G401.6 (cell line): Measurements from ENCODE around the gene NLRP6.
"Not testable (repeated sequence)": the region's sequence is repeated elsewhere in the genome, so short reads cannot be mapped to it uniquely, and the experiment has no call there.

Source experiments
- FAIRE-seq: peaks from 2 replicates; lab custom pipeline; 2012; peaks lifted over from hg19 to GRCh38; lab: Jason Lieb, UNC

Gene NLRP6

DNA sequence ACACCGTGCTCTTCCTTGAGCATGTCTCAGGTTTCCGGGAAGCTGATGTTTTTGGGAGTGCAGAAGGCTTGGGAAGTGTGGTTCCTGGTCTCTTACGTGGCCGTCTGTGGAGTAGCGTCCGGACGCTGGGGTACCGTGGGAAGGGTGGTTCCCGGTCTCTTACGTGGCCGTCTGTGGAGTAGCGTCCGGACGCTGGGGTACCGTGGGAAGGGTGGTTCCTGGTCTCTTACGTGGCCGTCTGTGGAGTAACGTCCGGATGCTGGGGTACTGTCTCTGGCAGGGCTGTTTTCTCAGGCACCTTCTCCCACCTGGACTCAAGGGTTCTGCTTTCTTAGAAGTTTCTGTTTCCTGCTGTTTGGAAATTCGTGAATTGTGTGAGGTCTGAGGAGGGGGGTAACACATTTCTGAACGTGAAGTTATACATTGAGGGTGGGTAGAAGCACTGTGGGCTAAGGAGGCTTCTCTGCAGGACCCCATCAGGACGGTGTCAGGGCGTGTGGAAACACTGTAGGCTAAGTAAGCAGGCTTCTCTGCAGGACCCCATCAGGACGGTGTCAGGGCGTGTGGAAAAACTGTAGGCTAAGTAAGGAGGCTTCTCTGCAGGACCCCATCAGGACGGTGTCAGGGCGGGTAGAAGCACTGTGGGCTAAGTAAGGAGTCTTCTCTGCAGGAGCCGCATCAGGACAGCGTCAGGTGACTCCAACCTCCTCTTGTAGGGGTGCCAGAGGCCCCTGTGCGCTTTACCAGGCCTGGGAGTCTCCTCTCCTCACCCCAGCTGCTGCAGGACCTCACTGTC, 47.8 kb downstream of the NLRP6 start:
- no peak for FAIRE-seq

DNA sequence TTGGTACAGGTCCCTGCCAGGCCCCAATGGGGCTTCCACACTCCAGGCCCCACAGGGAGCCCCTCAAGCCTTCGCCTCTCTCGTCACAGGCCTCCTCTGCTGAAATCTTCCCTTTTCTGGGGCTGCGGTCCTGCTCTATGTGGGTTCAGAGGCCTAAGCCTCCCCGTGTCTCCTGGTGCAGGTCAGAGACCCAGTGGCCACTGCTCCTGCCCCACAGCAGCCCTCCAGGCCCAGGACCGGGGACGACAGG, 48.3 kb downstream of the NLRP6 start:
- FAIRE-seq: no peak

DNA sequence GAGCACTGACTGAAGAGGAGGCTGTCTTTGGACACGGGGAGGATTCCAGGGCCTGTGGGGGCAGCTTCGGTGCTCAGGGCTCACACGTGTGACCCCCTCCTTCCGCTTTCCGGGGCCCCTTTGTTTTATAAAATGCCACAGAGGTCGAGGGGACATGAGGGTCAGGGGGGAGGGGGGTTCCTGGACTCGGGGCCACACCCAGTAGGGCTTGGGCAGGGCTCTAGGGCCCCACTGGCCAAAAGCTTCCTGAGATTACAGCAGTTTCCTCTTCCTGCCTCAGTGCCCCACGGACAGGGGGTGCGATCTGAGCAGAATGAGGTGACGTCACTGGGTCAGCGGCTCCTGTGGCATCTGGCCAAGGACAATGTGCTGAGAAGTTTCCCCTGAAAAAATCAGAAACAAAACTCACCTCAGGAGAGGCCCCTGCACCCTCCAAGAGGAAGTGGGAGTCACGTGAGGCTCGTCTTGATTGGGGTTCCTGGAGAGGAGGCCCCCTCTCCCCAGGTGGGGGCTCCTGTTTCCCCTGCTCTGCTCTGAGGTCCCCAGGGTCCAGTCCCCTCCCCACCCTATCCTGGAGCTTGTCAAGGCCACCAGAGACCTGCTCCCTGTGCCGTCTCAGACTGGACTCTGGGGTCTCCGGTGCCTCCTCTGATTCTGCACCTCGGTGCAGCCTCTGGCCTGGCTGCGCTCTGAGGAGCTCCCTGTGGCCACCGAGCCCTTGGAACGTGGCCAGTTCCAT, 48.8 kb downstream of the NLRP6 start:
- FAIRE-seq: no peak

DNA sequence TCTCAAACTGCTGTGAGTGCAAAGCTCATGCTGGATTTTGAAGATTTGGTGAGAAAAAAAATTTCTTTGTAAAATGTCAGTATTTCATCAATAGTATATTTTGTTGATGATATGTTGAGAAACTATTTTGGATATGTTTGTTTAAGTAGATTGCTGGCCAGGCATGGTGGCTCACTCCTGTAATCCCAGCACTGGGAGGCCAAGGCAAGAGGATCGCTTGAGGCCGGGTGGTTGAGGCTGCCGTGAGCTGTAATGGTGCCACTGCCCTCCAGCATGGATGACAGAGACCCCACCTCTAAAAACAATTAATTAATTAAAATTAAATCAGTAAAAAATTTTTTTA, 49.3 kb downstream of the NLRP6 start:
- FAIRE-seq: no peak

DNA sequence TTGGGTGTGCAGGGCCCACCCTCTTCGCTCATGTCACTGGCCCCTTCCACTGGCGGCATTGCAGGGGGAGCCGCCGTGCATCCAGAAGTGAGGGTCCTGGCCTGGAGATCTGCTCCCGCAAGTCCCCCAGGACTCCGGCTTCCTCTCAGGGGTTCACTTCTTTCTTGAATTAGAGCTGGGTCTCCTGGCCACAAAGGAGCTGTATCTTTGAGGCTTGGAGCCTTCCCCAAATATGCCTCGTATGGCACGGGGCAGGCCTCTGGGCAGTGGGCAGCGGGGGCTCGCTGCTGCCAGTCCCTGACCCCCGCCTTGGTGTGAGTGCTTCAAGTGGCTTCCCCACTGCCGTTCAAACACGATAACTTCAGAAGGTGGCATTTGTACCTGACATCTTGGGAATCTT, 49.8 kb downstream of the NLRP6 start:
- no peak for FAIRE-seq

DNA sequence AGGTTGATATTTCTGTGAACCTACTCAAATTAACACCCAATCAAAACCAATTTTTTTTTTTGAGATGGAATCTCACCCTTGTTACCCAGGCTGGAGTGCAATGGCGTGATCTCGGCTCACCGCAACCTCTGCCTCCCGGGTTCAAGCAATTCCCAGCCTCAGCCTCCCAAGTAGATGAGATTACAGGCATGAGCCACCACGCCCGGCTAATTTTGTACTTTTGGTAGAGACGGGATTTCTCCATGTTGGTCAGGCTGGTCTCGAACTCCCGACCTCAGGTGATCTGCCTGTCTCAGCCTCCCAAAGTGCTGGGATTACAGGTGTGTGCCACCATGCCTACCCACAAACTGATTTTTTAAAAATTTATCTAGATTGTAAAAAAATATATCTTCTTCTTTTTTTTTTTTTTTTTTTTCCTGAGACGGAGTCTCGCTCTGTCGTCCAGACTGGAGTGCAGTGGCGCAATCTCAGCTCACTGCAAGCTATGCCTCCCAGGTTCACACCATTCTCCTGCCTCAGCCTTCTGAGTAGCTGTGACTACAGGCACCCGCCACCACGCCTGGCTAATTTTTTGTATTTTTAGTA, 50.4 kb downstream of the NLRP6 start:
- FAIRE-seq: not testable (repeated sequence)

DNA sequence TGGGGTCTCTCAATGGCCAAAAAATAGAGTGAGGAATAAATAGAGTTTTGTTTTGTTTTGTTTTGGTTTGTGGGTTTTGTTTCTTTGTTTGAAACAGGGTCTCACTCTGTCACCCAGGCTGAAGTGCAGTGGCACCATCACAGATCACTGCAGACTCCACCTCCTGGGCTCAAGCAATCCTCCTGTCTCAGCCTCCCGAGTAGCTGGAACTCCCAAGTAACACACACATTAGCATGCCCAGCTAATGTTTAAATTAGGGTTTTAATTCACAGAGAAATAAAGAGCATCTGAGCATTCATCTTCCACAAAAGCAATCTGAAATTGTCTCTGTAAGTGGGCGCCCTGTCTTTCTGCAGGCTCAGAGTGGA, 51.7 kb downstream of the NLRP6 start:
- no peak for FAIRE-seq

DNA sequence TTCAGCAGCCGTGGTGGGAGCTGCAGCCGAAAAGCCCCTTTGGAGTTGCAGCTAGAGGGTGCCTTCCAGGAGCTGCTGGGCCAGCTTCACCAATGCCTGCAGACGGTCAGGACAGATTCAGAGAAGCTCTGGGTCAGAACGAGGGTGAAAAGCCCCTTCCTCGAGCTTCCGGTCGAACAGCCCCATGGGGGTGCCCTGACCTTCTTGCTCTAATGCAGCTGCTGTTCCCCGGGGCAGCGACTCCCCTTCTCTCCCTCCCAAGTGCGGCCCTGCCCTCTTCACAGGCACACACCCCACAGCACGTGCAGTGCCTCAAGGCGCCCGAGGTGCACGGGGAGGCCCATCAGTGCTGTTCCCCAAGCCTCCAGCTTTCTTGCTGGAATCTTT, 52.1 kb downstream of the NLRP6 start:
- FAIRE-seq: no peak

DNA sequence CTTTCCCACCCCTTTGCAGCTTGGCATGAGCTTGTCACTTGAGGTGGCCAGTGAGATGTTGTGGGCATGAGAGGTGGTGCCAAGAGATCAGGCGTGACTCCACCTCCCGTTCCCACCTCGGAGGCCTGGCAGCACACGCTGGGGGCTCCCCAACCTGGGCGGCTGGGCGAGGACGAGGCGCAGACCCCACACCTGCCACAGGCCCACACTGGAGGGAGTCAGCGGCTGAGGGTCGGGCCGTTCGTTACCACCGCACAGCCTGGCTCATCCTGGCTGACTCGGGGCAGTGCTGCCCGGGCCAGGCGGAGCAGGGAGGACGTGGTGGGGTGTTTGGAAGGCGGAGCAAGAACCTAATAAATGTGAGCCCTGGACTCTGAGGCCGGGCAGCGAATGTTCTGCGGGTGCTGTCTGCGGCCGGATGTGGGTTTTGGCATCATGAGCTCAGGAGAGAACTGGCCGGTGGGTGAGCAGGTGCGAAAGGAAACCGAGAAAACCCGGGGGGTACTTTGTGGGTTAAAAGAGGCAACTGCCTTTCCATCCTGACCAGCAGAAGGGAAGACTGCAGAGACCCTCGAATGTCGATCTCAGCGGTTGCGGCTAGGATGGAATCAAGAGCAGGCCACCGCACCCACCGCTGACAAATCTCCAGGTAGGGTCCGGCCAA, 52.6 kb downstream of the NLRP6 start:
- FAIRE-seq: no peak

DNA sequence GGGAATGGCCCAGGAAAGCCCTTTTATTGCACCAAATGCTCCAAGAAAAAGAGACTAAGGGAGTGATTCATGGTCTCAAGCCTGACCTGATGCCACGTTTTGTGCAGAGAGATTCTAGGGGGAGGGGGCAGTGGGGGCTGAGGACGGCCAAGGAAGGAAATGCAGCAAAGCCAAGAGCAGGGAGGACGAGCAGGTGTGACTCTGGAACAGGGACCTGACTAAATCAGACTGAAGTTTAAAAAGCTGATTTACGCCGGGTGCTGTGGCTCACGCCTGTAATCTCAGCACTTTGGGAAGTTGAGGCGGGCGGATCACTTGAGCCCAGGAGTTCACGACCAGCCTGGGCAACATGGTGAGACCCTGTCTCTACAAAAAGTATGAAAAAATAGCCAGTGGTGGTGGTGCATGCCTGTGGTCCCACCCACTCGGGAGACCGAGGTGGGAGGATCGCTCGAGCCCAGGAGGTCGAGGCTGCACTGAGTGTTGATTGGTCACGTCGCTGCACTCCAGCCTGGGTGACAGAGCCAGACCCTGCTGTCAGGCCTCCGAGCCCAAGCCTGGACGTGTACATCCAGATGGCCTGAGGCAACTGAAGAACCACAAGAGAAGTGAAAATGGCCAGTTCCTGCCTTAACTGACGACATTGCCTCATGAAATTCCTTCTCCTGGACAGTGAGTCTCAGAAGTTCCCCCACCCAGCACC, 53.3 kb downstream of the NLRP6 start:
- no peak for FAIRE-seq

DNA sequence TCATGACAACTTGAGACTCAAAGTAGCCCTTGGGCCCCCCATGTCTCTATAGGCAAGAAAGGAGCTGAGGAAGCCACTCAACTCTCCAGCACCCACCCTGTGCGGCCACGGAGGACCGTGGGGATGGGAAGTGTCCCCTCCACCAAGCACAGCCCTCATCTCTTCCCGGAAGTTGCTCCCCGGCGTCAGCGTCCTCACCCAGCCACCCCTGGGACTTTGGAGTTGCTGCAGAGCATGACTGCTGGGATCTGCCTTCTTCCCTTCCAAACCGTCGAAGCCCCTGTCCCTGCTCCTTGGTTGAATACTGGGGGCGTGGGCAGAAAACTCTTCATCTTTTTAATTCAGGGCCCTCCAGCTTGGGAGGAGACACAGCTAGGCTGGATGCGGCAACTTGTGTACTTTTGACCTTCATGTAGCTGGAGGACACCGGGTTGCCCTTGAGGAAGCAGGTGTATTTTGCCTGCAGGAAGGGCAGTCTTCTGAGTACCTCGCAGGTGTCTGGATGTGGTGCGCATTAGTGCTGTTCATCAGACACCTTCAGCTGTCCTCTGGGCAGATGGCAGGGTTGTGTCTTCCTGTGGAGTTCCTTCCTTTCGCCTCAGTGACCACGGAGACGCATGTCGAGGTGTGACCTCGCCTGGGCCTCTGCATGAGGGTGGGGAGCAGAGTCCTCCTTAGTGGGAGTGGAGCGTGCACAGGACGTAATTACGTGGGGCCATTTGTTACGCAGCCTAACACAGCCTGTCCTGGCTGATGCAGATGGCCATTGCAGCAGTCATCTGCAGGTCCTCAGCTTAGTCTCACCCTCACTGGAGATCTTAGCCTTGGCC, 54.7 kb downstream of the NLRP6 start:
- no peak for FAIRE-seq

DNA sequence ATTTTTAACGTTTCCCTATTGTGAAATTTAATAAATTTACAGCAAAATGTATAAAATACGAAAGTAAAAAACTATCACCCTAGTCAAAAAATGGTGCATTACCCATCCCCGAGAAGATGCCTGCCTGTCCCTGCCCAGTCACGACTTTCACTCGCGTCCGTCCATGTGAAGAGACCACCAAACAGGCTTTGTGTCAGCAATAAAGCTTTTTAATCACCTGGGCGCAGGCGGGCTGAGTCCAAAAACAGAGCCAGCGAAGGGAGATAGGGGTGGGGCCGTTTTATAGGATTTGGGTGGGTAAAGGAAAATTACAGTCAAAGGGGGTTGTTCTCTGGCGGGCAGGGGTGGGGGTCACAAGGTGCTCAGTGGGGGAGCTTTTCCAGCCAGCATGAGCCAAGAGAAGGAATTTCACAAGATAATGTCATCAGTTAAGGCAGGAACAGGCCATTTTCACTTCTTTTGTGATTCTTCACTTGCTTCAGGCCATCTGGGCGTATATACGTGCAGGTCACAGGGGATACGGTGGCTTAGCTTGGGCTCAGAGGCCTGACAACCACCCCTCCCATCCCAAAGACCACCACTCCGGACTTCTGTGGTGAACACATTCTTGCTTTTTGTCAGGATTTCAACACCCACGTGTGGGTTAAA, 55.5 kb downstream of the NLRP6 start:
- FAIRE-seq: not testable (repeated sequence)

DNA sequence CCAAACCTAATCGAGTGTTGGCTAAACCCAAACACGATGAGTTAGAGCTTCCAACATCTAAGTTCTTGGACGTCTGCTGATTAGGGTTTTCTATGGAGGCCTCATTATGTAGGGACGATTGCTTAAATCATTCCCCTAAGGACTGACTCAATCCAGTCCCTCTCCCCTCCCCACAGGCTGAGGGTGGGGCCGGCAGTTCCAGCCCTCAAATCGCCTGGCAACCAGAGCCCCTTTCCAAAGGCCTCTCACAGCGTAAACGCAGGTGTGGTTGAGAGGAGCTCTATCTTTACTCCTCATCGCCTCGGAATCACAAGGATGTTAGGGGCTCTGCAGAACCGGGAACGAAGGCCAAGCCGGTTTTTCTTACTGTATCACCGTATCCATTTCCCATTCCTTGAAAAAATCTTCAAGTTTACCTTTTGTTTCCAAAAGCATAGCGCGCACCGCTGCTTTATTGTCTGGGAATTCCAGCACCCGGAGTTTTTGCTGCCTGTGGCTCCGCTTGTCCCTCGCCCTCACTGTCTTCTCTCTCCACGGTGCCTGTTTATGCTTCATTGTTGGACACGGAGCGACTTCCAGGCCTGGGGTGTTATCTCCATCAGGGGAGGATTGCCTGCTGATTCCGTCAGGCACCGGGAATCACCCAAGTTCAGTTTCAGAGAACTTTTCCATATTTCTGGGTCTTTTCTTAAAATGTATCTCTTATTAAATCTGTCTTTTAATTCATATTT, 56.2 kb downstream of the NLRP6 start:
- no peak for FAIRE-seq
